ENCODE measurements around the gene COL4A2.
"Not testable (repeated sequence)": the region's sequence is repeated elsewhere in the genome, so short reads cannot be mapped to it uniquely, and the experiment has no call there.

Gene COL4A2

GRCh38 chr13:110495376-110495775, 188.3 kb downstream of the COL4A2 start:
- no peak for TF ChIP-seq CTCF (conservative IDR thresholded peaks at IDR 0.05; ENCODE audit: control insufficient read depth, insufficient read depth, low read depth, low read length)
- DNase-seq (ENCODE audit: low read depth) = no peak
- no peak overlapping the region for H3K4me3 ChIP-seq (ENCODE audit: control insufficient read depth, low read depth, low read length)

- no peak overlapping the region for H3K4me3 ChIP-seq (ENCODE audit: control insufficient read depth, low read depth, low read length)
- DNase-seq (ENCODE audit: low read depth) = no peak
- no peak for TF ChIP-seq CTCF (conservative IDR thresholded peaks at IDR 0.05; ENCODE audit: control insufficient read depth, insufficient read depth, low read depth, low read length)
These were observed 188.8 kb downstream of the COL4A2 start for GRCh38 chr13:110495881-110496280.

GRCh38 chr13:110496281-110496680, 189.2 kb downstream of the COL4A2 start:
- no peak for DNase-seq (ENCODE audit: low read depth)
- no peak overlapping the region for H3K4me3 ChIP-seq (ENCODE audit: control insufficient read depth, low read depth, low read length)
- no peak for TF ChIP-seq CTCF (conservative IDR thresholded peaks at IDR 0.05; ENCODE audit: control insufficient read depth, insufficient read depth, low read depth, low read length)

GRCh38 chr13:110497003-110497402, 189.9 kb downstream of the COL4A2 start:
- TF ChIP-seq CTCF (conservative IDR thresholded peaks at IDR 0.05; ENCODE audit: control insufficient read depth, insufficient read depth, low read depth, low read length) = no peak
- no peak for DNase-seq (ENCODE audit: low read depth)
- no peak overlapping the region for H3K4me3 ChIP-seq (ENCODE audit: control insufficient read depth, low read depth, low read length)

GRCh38 chr13:110497896-110498295, 190.8 kb downstream of the COL4A2 start:
- H3K4me3 ChIP-seq (ENCODE audit: control insufficient read depth, low read depth, low read length); DNase-seq (ENCODE audit: low read depth): not testable (repeated sequence)

- TF ChIP-seq CTCF (conservative IDR thresholded peaks at IDR 0.05; ENCODE audit: control insufficient read depth, insufficient read depth, low read depth, low read length) = no peak
- no peak overlapping the region for H3K4me3 ChIP-seq (ENCODE audit: control insufficient read depth, low read depth, low read length)
- peak; percentile 30 for DNase-seq (ENCODE audit: low read depth)
These were observed 191.2 kb downstream of the COL4A2 start for GRCh38 chr13:110498327-110498726.

GRCh38 chr13:110498765-110499164, 191.7 kb downstream of the COL4A2 start:
- no peak overlapping the region for H3K4me3 ChIP-seq (ENCODE audit: control insufficient read depth, low read depth, low read length)
- DNase-seq (ENCODE audit: low read depth) = no peak
- no peak for TF ChIP-seq CTCF (conservative IDR thresholded peaks at IDR 0.05; ENCODE audit: control insufficient read depth, insufficient read depth, low read depth, low read length)
